GM21737 (cell line): ENCODE results near the gene SEMA4C.

Experiments used
- ATAC-seq: cut with Tn5 transposase; IDR thresholded peaks from one replicate; pipeline ENCODE4 v1.9.1; 2021; ENCODE audit warnings: mild to moderate bottlenecking, moderate library complexity; ENCODE audit not compliant: unreplicated experiment

The SEMA4C gene

GRCh38 chr2:96823198-96823597, 46.7 kb downstream of the SEMA4C start:
- no peak for ATAC-seq

GRCh38 chr2:96822786-96823185, 47.1 kb downstream of the SEMA4C start:
- ATAC-seq: no peak

- ATAC-seq: no peak
Measured at GRCh38 chr2:96821113-96821675, 48.7 kb downstream of the SEMA4C start.

- ATAC-seq: no peak
Measured at GRCh38 chr2:96819876-96820511, 49.9 kb downstream of the SEMA4C start.

- ATAC-seq: no peak
Measured at GRCh38 chr2:96819128-96819875, 50.6 kb downstream of the SEMA4C start.

- no peak for ATAC-seq
Measured at GRCh38 chr2:96817882-96818281, 52.0 kb downstream of the SEMA4C start.

- no peak for ATAC-seq
Measured at GRCh38 chr2:96816836-96817702, 52.8 kb downstream of the SEMA4C start.

- peak; percentile 87 for ATAC-seq
Measured at GRCh38 chr2:96816127-96816835, 53.6 kb downstream of the SEMA4C start, which contains the start of gene CNNM3. Gene CNNM3, plus strand, starts transcription at chr2:96816268. Its CDS starts 10 bp downstream, at chr2:96816278.

- no peak for ATAC-seq
Measured at GRCh38 chr2:96815326-96816126, 54.4 kb downstream of the SEMA4C start.

- no peak for ATAC-seq
Measured at GRCh38 chr2:96813656-96814055, 56.2 kb downstream of the SEMA4C start.

GRCh38 chr2:96811917-96812316, 58.0 kb downstream of the SEMA4C start:
- ATAC-seq: no peak

- ATAC-seq: no peak
Measured at GRCh38 chr2:96810783-96811192, 59.1 kb downstream of the SEMA4C start.

GRCh38 chr2:96809951-96810782, 59.7 kb downstream of the SEMA4C start:
- no peak for ATAC-seq
